ENCODE data around the gene TMBIM1. TPM values are rescaled to one million over a fixed set of nuclear protein-coding genes. Genes with fewer than 3 reads are reported as not detected.
A peak's percentile ranks its signal among the peaks of the same experiment; 100 is the strongest.

The TMBIM1 gene
- total RNA-seq, 1 donor from 2014 or later = 113 TPM

DNA sequence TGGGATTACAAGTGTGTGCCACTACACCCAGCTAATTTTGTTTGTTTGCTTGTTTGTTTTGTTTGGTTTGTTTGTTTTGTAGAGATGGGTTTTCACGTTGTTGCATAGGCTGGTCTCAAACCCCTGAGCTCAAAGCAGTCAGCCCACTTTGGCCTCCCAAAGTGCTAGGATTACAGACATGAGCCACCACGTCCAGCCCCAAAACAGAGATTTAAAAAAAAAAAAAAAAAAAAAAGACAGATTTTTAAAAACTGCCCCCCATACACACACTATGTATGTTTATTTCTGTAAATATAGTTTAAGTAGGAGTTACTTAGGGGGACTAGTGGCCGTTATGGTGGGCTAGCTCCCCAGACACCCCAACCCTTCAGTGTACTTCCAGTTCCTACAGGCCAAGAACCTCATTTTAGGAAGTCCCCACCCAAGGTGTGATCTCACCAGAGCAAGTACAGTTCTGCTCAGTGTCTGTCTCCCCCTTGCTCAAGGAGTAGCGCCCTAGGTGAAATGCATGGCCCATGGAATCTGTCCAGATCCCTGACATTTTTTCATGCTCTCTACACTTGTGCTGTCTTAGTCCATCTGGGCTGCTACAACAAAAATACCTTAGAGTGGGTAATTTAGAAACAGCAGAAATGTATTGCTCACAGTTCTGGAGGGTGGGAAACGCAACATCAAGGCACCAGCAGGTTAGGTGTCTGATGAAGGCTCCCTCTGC is 1.6 kb upstream of the TMBIM1 start:
- DNase-seq (ENCODE audit: extremely low read depth, low read depth, low spot score) = no peak

DNA sequence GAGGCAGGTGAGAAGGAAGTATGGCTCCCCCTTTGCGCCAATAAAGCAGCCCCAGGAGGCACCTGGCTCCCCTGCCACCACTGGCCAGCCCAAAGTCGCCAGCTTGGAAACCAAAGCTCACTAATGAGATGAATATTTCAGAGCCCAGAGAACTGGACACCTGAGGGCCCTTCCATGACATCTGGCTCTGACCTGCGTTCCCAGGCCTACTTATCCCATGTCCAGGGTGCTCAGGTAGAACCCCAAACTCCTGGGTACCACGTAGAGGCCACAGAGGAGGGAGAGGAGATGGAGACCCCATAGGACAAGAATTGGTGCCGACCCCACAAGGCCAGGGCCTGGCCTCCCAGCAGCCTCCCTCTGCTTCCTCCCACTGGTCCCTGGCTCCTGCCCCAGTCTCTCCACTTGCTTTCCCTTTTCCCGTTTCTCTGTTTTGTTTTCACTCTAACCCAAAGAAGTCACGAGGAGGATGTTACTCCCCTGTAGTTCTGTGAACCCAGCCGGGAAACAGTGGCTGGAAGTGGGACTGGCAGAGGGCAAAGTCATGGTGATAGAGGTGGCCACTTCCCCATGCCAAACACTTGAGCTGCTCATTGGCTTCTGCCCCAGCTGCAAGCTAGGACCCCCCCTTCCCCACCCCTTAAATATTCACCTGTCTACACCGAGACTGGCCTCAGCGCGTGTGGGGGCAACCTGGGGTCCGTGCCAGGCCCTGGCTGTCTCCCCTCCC is 820 bp downstream of the TMBIM1 start:
- no peak for DNase-seq (ENCODE audit: extremely low read depth, low read depth, low spot score)

DNA sequence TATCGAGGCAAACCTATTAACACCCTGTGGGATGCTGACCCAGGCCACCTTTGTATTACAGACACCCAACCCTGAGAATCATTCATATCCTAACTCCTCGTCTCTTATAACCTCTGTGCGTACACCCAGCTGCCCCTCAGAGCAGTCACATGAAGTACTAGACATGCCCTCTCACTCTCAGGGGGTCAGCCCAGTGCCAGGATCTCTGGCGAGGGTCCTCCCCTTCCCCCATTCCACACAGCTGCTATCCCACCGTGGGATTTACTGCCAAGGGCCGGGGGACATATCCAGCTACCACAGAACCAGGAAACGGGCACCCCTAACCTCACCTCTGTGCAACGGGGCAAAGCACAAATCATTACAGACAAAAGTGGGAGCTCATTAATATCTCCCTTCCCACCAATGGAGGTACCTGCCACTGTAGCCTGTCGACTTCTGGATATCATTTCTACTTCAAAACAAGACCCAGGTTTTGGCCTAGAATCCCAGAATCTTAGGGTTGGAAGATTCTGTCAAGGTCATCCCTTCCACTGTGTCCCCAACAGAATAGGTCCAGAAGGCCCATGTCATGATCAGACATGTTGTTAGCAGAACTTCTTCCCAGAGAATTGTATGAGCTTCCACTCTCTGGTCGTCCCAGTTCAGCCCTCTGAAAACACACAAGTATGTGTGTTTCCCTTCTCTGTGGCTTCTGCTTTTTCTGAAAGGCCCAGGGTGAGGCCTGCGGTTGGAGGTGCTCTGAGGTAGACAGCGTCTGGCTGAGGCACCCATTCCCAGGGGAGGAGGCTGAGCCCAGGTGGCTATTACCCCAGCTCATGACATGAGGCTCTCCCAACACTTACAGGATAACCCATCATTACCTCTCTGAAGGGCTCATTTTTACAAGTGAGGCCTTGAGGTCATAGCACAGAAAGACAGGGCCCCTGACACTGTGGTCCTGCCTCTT is 1.7 kb downstream of the TMBIM1 start:
- DNase-seq (ENCODE audit: extremely low read depth, low read depth, low spot score) = no peak

DNA sequence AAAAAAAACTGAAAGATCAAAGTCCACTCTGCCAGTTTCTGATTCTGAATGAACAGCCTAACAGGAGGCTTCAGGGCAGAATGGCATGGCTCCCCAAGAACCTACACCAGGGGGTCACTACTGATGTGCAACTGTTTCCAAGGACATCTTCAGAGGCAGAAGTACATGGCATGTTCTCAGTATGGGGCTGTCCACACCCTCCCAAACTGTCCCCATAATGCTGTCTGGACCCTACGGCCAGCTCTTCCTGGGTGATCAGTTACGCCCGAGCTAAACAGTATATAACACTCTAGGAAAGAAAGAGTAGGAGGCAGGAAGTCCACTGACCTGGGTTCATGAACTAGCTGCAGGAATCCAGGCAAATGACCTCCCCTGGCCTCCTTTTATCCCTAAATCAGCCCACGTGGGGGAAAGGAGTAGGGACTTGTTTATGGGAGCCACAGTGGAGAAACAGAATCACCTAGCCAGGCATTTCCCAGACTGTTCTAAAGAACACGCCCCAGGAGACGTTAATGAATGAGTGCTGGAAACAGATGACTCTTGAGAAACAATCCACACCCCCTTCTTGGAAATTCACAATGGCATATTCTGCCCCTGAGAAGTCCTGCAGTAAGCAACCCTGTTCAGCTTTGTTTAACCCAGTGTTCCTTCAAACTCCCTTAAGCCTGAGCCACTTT is 2.5 kb downstream of the TMBIM1 start:
- no peak for DNase-seq (ENCODE audit: extremely low read depth, low read depth, low spot score)

DNA sequence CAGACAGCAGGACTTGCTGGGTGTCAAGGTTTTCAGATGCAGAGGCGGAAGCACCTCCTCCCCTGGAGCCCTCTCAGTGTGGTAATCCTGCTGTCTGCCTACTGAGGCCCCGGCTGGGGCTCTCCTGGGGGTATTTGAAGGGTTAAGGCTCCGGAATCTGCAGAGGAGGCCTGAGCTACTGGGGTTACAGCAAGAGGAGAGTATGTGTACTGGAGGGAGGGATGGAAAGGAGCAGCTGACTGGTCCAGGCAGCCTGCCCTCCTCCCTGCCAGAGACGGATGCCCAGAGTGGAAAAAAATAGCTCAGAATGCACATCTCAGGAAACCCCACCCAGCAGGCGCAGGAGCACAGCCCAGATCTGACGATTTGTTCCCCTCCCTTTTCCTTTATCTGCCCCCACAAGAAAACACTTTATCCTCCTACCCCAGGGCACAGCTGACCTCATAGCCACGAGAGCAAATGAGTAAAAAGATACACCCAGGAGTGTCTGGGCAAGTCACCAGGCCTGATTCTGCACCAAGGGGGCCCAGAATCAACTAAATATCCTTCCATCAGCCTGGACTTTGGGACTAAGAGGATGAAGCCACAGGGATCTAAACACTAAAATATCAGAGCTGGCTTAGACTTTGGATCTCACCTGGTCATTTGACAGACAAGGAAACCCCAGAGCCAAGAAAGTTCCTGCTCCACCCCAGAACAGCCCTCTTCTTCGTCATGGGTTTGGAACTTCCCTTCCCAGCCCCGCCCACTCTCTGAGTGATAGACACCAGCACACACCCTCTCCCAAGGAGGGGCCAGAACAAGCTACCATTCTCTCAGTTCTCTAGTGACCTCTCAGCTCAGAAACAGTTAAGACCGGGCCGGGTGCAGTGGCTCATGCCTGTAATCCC is 5.5 kb downstream of the TMBIM1 start:
- DNase-seq (ENCODE audit: extremely low read depth, low read depth, low spot score) = peak; percentile 74

DNA sequence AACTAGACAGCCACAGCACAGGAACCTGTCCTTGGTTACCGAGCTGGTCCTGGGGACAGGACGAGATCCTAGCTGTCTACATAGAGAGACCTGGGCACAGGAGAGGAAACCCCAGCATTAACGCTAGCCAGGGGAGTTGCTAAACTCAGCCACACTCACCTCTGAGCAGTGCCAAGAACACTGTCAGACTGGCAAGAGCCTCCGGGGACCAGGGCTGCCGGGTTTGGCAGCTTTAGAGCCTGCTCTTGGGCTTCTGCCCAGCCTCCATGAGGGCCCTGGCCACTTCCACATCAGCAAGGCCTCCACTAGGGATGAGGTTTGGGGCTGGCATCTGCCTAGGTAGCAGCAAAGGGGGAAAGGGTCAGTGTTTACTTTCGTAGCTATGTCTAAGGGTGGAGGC is 6.7 kb downstream of the TMBIM1 start:
- DNase-seq (ENCODE audit: extremely low read depth, low read depth, low spot score) = no peak

DNA sequence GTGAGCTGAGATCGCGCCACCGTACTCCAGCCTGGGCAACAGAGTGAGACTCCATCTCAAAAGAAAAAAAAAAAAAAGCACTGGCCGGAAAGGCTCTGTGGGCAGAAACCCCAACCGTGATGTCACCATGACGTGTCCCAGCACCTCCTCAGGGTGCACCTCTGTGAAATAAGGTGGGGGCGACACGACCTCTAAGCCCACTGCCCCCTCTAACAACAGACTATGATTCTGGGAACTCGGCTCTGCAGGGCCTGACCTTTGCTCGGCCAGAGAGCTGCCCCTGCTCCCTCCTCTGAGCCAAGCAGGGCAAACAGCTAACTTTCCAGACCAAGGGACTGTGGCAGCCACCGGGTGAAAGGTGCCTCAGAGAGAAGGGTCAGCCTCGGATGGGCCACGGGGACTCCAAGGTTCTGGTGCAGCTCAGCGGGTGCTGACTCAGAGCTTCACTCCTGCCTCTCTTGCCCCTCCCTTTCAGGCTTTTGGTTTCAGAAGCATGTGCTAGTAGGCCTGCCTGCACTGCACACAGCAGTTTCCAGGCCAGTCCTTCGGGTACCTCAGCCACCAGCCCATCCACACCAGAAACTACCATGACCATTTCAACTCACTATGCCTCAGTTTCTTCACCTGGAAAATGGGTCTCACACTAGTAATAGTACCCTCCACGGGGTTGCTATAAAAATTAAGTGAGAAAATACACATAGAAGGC is 8.0 kb downstream of the TMBIM1 start:
- no peak for DNase-seq (ENCODE audit: extremely low read depth, low read depth, low spot score)

DNA sequence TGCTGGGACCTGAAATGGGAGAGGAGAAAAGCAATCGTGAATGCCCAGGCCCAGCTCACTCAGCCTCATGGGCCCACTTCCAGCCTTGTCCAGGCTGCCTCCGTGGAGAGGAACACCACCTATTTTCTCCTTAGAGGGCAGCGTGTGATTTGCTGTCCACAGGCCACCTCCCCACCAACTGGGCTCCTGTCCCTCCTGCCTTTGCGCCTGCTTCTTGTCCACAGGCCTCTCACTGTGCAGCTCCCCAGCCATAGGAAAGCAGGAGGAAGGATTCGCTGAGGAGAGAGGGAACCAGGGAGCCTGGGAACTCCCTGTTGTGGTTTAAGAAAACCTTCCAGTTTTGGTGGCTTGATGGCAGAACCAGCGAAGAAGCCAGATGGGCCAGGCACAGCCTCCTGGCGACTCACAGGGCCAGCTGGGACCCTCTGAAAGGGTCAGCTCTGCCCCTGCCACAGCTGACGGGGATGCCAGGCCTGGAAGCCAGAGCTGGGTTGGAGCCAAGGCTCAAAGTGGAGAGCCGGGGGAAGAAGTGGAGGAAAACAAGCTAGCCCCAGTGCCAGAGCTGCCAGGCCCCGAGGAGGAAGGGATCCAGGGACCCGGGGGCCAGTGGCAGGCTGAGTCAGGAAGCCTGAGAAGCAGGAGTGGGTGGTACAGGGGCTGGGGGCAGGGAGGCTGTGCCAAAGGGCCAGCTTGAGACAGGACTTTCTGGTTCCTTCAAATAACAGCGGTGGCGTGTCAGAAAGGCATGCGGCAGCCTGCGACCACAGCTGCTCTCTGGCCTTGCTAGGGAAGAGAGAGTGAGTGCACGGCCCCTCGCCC is 9.9 kb downstream of the TMBIM1 start:
- no peak for DNase-seq (ENCODE audit: extremely low read depth, low read depth, low spot score)

DNA sequence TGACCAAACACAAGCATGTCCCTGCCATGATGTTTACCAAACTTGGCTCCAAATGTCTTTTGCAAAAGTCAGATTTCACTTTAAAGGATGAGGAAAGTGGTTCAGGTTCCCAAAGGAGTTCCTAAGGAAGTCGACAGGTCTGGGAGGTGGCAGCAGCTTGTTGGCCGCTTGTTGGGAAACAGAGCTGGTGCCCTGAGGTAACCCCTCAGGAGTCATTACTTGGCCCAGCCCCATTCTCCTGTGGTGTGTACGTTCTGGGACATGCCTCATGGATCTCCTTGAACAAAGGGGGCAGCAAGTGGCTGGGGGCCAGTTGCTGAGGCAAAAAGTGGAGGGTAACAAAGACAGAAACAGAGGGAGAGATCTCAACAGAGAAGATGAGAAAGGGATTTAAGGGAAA is 10.9 kb downstream of the TMBIM1 start:
- no peak for DNase-seq (ENCODE audit: extremely low read depth, low read depth, low spot score)

DNA sequence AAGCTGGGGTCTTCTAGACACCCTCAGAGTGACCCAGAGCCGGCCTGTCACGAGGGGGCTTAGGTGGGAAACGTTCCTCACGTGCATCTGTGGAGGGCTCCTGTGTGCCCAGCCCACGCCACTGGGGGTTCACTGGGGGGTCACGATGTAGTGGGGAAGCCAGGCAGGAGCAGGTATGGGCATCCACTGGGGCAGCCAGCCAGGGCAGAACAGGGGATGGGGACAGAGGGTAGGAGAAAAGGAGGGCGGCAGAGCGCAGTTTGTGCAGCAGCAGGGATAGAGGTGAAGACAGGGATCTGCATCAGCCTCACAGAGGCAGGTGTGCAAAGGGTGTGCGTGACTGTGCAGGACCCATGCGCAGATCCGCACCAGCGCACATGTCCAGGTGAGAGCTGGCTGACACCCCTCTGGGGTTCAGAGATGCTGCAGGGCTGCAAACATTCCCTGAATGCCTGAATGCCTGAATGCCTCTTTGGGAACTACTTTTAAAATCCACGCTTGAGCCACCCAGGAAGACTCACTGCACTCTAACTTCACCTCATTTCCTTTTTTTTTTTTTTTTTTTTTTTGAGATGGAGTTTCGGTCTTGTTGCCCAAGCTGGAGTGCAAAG is 11.9 kb downstream of the TMBIM1 start:
- DNase-seq (ENCODE audit: extremely low read depth, low read depth, low spot score) = no peak

DNA sequence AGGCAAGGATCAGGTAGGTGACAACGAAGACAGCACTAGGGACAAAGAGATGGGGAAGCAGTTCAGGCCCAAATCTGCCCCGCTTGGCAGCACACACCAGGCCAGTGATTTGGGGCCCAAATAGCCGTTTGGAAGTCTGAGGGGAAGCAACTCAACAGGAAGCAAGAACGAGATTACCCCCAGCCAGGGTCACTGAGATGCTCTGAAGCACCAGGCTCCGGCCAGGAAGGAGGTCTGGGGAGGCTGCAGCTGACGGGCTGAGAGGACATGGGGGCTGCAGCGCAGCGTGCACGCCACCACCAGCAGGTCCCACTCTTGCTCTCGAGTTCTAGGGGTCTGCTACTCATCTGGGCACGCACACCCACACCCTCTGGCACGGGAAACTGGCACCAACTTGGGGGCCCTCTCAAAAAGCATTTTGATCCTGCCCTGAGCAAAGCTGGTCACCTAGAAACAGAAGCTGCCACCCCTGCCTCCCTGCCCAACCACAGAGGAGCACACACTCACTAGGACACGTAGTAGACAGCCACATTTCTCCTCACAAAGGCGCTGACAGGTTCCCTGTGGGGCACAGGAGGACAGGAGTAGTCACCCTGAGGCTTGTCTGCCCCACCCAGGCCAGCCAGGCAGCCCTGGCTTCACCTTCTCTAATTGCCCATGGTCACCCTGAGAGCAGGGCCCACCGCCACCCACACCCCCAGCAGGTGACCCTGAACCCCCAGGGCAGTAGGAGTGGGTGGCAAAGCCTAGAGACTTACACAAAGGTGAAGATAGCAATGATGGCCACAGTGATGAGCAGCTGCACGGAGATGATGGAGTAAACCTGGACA is 13.6 kb downstream of the TMBIM1 start:
- no peak for DNase-seq (ENCODE audit: extremely low read depth, low read depth, low spot score)

DNA sequence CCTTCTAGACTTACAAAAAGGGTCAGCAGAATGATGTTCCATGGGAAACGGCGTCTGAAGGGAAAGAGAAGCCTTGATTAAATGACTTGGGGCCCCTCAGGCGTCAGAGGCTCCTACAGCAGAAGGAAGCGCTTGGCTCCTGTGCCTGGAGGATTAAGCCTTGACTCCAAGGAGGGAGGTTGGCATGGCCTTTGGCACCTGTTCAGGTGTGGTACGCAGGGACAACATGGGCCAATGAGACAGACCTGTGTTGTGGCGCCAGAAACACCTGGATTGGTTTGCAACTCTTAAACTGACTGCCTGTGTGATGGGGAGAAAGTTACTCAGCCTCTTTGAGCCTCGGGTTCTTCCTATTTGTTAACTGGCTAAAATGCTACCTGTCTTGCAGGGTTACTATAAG is 14.4 kb downstream of the TMBIM1 start:
- DNase-seq (ENCODE audit: extremely low read depth, low read depth, low spot score) = no peak

DNA sequence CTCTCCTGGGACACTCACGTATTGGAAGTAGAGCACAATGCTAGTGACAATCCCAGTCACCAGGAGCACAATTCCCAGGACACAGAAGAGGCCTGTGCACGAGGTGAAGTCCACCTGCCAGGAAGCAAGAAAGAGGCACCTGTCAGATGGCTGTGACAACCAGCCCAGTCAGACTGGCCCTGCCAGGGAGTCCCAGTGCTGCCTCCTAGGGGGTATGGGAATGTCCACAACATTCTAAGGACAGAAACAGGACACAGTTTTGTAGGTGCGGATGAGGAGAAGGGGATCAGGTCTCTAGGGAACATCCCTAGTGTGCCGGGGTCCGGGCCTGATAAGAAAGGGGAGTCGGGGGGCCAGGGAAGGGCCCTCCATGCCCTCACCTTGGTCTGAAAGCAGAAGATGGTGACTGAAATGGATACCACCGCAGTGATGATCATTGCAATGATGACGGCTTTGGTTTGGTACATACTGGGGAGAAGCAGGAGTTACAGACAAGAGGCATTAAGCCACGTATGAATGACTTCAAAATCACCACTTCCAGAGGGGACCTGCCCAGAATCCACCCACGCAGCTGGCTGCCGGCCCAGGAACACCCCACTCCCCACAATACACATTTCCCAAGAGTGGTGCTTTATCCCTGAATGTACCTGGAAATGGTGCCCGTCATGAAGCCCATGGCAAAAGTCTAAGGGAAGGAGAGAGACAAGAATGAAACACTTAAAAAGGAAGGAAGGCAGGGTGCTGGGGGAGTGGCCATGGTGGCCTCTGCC is 15.1 kb downstream of the TMBIM1 start:
- no peak for DNase-seq (ENCODE audit: extremely low read depth, low read depth, low spot score)

DNA sequence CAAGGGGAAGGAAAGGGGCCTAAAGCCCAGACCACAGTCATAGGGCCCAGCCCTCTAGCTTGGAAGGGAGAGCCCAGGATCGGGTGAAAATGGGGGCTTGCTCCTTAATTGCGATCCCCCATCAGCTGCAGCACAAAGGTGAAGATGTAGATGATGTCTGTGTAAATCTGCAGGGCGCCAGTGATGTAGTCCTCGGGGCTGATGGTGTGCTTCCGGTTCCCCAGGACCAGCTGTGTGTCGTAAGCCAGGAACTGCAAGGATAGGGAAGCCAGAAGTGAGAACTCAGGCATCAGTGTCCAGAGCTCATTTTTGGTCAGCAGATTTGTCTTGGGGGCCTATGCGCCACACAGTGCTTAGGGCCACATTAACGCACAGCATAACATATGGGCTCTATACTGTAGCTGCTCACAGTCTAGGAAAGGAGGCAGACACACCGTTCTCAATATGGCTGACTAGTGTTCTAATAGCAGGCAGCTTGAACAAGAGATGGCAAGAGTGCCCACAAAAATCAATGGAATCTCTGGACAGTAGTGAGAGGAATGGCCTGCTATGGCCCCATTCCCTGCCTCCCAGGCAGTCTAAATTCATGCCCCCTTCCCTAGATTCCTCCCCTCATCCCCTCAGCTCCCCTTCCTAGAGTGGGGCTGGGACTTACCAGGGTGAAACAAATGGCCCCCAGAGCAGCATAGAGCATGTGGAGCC is 16.8 kb downstream of the TMBIM1 start:
- DNase-seq (ENCODE audit: extremely low read depth, low read depth, low spot score) = no peak

DNA sequence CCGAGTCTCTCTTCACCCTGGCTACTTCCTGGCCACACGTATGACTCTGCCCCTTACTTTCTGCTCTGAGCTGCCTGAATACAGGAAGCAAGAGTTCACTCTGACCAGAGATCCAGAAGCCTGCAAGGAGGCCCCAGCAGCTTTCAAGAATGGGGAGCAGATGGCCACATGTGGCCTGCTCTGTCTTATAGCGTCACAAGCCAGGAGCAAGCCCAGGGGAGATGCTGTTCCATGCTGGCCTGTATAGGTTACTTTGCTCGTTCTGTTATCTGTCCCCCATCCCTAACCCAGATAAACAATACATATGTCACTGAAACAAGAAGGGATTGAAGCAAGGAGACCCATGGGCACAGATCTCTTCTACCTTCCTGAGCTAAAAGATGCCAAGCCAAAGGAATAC is 17.7 kb downstream of the TMBIM1 start:
- DNase-seq (ENCODE audit: extremely low read depth, low read depth, low spot score) = no peak

DNA sequence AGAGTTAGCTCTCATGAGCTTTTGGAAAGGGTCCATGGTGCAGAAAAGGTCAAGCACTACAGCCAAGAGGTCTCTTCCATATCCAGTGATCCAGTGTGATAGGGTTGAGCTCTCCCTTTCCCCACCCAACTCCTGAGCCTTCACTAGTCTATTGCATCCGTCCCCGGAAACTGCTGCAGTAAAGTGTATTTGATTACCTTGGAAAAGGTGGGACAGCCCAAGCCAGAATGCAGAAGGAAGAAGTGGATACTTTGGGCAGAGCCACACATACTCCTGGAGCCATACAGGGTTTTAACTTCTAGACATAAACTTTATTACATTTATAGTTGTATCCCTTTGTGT is 18.4 kb downstream of the TMBIM1 start:
- DNase-seq (ENCODE audit: extremely low read depth, low read depth, low spot score) = no peak
